Glutamatergic neuron (in vitro differentiated cells): ENCODE measurements around the gene DEAF1. TPM values are rescaled to one million over a fixed set of nuclear protein-coding genes. Genes with fewer than 3 reads are reported as not detected.
A peak's percentile ranks its signal among the peaks of the same experiment; 100 is the strongest.

Experiments
- DNase-seq: peaks from one replicate; pipeline ENCODE4 v3.0.0; 2022
- H3K27ac Mint-ChIP-seq: one replicate; pipeline ENCODE4 v1.8.0; 2020; ENCODE audit warnings: mild to moderate bottlenecking, mixed read lengths, inconsistent platforms; ENCODE audit not compliant: unreplicated experiment
- H3K27me3 Mint-ChIP-seq: one replicate; pipeline ENCODE4 v1.8.0; 2020; ENCODE audit warnings: mild to moderate bottlenecking, moderate library complexity, mixed read lengths, inconsistent platforms; ENCODE audit not compliant: unreplicated experiment
- H3K36me3 Mint-ChIP-seq: one replicate; pipeline ENCODE4 v1.8.0; 2020; ENCODE audit warnings: mild to moderate bottlenecking, mixed read lengths, inconsistent platforms; ENCODE audit not compliant: unreplicated experiment
- H3K4me1 Mint-ChIP-seq: one replicate; pipeline ENCODE4 v1.8.0; 2020; ENCODE audit warnings: mild to moderate bottlenecking, low read depth, mixed read lengths, inconsistent platforms; ENCODE audit not compliant: unreplicated experiment
- H3K4me3 Mint-ChIP-seq: one replicate; pipeline ENCODE4 v1.8.0; 2020; ENCODE audit warnings: mild to moderate bottlenecking, mixed read lengths, inconsistent platforms; ENCODE audit not compliant: unreplicated experiment
- H3K9me3 Mint-ChIP-seq: one replicate; pipeline ENCODE4 v1.8.0; 2020; ENCODE audit warnings: mild to moderate bottlenecking, moderate library complexity, mixed read lengths, inconsistent platforms; ENCODE audit not compliant: unreplicated experiment
- total RNA-seq: library from RNA; stranded (reverse); fragmentation: NEBNext Ultra II Directional; extraction: Animal tissue kit (Norgen Biotek cat#: 25700); gene quantifications from one replicate; pipeline ENCODE4 v1.2.1, GENCODE V29; 2021; ENCODE audit not compliant: unreplicated experiment
- TF ChIP-seq, protein P1 (sequence below): fragments of 200-600 bp; sonication (generic); IDR thresholded peaks from one replicate; pipeline ENCODE4 v1.5.0; 2021; ENCODE audit not compliant: partially characterized antibody, unreplicated experiment

Gene DEAF1
- total RNA-seq, 1 donor from 2014 or later, result 51.5 TPM

DNA sequence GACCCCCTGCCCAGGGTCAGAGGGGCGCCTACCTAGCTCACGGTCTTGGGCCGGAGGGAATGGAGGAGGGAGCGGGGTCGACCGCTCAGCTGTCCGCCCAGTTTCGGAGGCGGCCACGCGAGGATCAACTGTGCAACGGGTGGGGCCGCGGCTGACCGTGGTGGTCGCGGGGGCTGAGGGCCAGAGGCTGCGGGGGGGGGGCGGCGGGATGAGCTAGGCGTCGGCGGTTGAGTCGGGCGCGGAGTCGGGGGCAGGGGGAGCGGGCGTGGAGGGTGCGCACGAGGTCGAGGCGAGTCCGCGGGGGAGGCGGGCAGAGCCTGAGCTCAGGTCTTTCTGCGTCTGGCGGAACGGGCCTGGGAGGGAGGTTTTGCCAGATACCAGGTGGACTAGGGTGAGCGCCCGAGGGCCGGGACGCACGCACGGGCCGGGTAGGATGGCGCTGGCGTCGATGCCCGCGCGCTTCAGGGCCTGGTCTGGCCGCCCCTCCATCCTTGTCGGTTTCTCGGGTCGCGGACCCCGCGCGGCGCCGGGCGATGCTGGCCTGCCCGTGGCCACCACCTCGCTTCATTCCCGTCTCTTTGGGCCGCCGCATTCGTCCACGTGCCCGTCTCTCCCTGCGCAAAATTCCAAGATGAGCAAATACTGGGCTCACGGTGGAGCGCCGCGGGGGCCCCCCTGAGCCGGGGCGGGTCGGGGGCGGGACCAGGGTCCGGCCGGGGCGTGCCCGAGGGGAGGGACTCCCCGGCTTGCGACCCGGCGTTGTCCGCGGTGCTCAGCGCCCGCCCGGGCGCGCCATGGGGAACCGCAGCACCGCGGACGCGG lies 58.3 kb downstream of the DEAF1 start, which contains the start of gene DRD4:
TSS of gene DRD4 (plus strand) at position 759 of the 822 bp plus-strand sequence. CDS start at position 795, 36 bp downstream.
- Mint-ChIP-seq H3K27ac (peak within 1 kb of the TSS; percentile 62), H3K9me3 (peaks cover 7% of the 10 kb centered on the region), H3K4me3 (peak within 1 kb of the TSS; percentile 90), H3K4me1 (peaks cover 5% of the 10 kb centered on the region), H3K27me3 (peaks cover 20% of the 10 kb centered on the region), H3K36me3 (no peaks in the 10 kb centered on the region)
- no peak for DNase-seq
- TF ChIP-seq, protein P1, sequence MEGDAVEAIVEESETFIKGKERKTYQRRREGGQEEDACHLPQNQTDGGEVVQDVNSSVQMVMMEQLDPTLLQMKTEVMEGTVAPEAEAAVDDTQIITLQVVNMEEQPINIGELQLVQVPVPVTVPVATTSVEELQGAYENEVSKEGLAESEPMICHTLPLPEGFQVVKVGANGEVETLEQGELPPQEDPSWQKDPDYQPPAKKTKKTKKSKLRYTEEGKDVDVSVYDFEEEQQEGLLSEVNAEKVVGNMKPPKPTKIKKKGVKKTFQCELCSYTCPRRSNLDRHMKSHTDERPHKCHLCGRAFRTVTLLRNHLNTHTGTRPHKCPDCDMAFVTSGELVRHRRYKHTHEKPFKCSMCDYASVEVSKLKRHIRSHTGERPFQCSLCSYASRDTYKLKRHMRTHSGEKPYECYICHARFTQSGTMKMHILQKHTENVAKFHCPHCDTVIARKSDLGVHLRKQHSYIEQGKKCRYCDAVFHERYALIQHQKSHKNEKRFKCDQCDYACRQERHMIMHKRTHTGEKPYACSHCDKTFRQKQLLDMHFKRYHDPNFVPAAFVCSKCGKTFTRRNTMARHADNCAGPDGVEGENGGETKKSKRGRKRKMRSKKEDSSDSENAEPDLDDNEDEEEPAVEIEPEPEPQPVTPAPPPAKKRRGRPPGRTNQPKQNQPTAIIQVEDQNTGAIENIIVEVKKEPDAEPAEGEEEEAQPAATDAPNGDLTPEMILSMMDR, result no peak

DNA sequence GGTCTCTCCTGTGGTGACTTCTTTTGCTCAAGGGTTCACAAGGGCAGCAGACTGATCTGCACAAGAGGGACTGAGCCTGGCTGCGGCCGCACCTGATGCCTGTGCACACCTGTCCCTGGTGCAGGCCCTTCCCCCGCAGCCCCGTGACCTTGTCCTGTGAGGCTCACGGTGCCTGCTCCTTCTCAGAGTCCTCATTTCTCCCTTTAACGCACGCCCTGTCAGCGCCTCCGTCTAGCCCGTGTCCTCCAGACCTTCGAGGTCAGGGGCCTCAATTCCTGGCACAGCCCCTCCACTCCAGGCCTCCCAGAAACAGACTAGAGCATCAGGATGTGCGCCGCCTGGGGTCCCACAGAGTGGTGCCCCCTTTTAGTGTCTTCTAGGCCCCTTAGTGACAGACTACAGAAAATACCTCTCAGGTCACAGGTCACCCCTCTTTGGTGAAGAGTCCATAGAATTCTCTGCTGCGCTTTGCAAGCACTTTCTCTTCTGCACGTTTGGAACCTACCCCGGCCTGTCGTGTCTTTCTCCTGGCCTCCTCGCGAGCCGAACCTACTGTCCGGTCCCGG lies 59.0 kb downstream of the DEAF1 start:
- Mint-ChIP-seq H3K4me3 (no peak overlapping the region), H3K9me3 (peaks cover 7% of the 10 kb centered on the region), H3K27ac (no peak overlapping the region), H3K27me3 (peaks cover 20% of the 10 kb centered on the region), H3K36me3 (no peaks in the 10 kb centered on the region), H3K4me1 (peaks cover 5% of the 10 kb centered on the region)
- TF ChIP-seq, protein P1, result no peak
- DNase-seq, result no peak

DNA sequence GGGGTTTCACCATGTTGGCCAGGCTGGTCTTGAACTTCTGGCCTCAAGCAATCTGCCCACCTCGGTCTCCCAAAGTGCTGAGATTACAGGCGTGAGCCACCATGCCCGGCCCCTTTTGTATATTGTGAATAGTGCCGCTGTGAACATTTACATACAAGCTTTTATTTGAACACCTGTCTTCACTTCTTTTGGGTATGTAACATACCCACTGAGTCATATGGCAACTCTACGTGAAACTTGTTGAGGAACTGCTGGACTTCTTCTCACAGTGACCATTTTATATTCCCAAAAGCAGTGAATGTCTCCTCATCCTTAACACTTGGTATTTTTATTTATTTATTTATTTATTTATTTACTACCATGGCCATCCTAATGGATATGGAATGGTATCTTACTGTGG lies 64.2 kb downstream of the DEAF1 start:
- H3K27ac Mint-ChIP-seq, result no peak overlapping the region
- DNase-seq, result no peak
- H3K4me3 Mint-ChIP-seq, result no peak overlapping the region

DNA sequence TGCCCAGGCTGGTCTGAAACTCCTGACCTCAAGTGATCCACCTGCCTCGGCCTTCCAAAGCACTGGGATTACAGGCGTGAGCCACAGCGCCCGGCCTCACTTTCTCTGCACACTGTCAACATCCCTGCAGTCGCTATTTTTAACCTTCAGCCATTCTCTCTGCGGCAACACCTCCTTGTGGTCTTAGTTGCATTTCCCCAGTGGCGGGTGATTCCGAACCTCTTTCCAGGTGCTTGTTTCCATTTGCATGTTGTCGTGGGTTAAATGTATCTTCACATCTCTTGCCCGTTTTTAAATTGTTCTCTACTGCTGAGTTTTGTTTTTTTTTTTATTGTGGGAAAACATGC lies 65.8 kb downstream of the DEAF1 start:
- H3K27ac Mint-ChIP-seq, result no peak overlapping the region
- peak overlapping the region; percentile 1 for H3K4me3 Mint-ChIP-seq
- DNase-seq, result no peak
- peaks cover 12% of the 10 kb centered on the region for H3K27me3 Mint-ChIP-seq
- TF ChIP-seq, protein P1, result no peak
- peaks cover 5% of the 10 kb centered on the region for H3K36me3 Mint-ChIP-seq
- H3K9me3 Mint-ChIP-seq, result peaks cover 8% of the 10 kb centered on the region
- peaks cover 15% of the 10 kb centered on the region for H3K4me1 Mint-ChIP-seq

More for the DNA sequence above, 64.2 kb downstream of the DEAF1 start:
- H3K4me1 Mint-ChIP-seq, result peaks cover 15% of the 10 kb centered on the region
- H3K27me3 Mint-ChIP-seq, result peaks cover 13% of the 10 kb centered on the region
- peaks cover 8% of the 10 kb centered on the region for H3K9me3 Mint-ChIP-seq
- H3K36me3 Mint-ChIP-seq, result peaks cover 5% of the 10 kb centered on the region
- TF ChIP-seq, protein P1, result no peak

DNA sequence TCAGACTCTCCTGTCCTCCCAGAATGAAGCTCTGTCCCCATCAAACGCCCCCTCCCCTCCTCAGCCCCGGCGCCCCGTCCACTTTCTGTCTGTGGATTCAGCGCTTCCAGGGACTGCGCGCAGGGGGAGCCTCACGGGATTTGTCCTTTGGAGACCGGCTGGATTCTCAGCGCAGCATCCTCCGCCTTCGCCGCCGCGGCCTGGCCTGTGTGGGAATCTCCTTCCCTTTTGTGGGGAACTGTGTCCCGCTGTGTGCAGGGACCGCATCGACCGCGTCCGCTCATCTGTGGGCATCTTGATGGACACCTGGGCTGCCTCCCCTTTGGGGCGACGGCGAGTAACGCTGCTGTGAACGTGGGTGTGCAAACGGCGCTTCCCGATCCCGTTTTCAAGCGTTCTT lies 67.0 kb downstream of the DEAF1 start:
- peaks cover 15% of the 10 kb centered on the region for H3K4me1 Mint-ChIP-seq
- H3K9me3 Mint-ChIP-seq, result peaks cover 8% of the 10 kb centered on the region
- peaks cover 12% of the 10 kb centered on the region for H3K27me3 Mint-ChIP-seq
- peaks cover 5% of the 10 kb centered on the region for H3K36me3 Mint-ChIP-seq
- DNase-seq, result no peak
- H3K27ac Mint-ChIP-seq, result peak overlapping the region; percentile 2
- TF ChIP-seq, protein P1, result no peak
- peak overlapping the region; percentile 71 for H3K4me3 Mint-ChIP-seq
